Bronchial epithelial cell (primary cell): ENCODE measurements around the gene ARHGAP36. TPM values are rescaled to one million over a fixed set of nuclear protein-coding genes. Genes with fewer than 3 reads are reported as not detected.

Source experiments
- DNase-seq: peaks from one replicate; pipeline ENCODE4 v3.0.0-alpha.2; 2010; ENCODE audit warnings: low read depth
- FAIRE-seq: peaks from 2 replicates; lab custom pipeline; 2011; peaks lifted over from hg19 to GRCh38; lab: Jason Lieb, UNC
- H3K27me3 ChIP-seq: 2 replicates; pipeline ENCODE4 v1.5.1; 2011; ENCODE audit warnings: low read length; ENCODE audit not compliant: control insufficient read depth, insufficient read depth
- H3K36me3 ChIP-seq: 2 replicates; pipeline ENCODE4 v1.5.1; 2011; ENCODE audit warnings: low read length; ENCODE audit not compliant: control insufficient read depth, insufficient read depth
- H3K4me3 ChIP-seq: 2 replicates; pipeline ENCODE4 v1.5.1; 2011; ENCODE audit warnings: mild to moderate bottlenecking, low read depth, low read length, control low read depth
- total RNA-seq: library from RNA; depleted of rRNA; stranded (reverse); fragments of >200 nt; gene quantifications from 2 replicates; pipeline ENCODE4 v1.2.1, GENCODE V29; 2014
- TF ChIP-seq, protein P1 (sequence below): IDR thresholded peaks from 2 replicates; pipeline ENCODE4 v1.5.1; 2011; ENCODE audit warnings: mild to moderate bottlenecking, moderate library complexity, low read length, control low read depth, inconsistent platforms; ENCODE audit not compliant: insufficient read depth, severe bottlenecking

ARHGAP36 gene, protein sequence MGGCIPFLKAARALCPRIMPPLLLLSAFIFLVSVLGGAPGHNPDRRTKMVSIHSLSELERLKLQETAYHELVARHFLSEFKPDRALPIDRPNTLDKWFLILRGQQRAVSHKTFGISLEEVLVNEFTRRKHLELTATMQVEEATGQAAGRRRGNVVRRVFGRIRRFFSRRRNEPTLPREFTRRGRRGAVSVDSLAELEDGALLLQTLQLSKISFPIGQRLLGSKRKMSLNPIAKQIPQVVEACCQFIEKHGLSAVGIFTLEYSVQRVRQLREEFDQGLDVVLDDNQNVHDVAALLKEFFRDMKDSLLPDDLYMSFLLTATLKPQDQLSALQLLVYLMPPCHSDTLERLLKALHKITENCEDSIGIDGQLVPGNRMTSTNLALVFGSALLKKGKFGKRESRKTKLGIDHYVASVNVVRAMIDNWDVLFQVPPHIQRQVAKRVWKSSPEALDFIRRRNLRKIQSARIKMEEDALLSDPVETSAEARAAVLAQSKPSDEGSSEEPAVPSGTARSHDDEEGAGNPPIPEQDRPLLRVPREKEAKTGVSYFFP
- total RNA-seq = not detected in 2 replicates

DNA sequence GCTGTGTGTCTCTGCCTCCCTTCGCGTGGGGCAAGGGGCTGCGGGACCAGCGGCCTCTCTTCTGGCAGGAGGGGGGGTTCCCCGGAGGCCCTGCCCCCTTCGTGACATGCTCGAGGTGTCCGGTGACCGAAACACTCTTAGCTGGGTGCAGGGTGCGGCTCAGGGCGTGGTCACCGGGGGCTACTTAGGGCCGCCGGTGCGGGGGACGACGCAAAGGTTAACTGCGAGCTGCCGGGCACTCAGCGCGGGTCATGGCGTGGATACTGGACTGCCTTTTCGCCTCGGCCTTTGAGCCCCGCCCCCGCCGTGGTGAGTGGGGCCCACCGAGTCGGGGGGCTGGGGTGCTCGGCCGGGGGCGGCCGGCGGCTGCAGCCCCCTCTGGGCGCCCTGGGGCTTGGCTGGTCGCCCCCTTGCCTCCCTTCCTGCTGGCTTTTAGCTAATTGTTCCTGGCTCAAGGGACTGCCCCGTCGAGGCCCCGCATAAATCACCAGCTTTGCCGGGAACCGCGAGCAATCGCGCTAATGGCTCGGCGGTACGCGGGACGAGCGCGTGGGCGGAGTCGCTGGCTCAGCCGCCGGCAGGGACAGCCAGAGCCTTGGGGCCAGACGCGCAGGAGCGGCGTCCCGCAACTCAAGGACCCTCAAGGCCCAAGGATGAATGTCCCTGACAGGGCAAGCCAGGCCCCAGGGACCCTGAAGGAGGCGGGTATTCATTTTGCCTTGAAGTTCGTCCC, at the start of gene ARHGAP36:
Gene ARHGAP36 (plus strand): TSS at position 211 of the 733 bp plus-strand sequence. CDS start 23,320 bp downstream, outside the sequence.
- Histone ChIP-seq H3K36me3 (no peaks in the 10 kb centered on the region), H3K27me3 (peaks cover 1% of the 10 kb centered on the region)
- DNase-seq = no peak

DNA sequence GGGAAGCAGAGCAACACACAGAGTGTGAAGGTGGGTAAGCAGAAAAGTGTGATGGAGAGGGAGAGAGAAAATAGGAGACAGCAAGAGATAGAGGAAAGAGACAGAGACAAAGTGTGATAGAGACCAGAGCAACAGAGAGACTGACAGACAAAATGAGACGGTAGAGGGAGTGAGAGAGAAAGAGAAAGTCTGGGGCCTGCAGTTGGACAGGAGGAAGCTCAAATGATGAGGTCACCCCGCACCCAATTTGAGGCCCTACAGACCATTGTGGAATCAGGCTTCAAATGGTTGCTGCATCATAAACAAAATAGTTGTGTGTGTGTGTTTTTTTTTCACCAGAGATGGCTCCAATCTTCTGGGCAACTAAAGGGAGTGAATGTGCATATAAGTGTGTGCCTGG, 48.0 kb upstream of the ARHGAP36 start:
- FAIRE-seq (no peak), DNase-seq (no peak)
- Histone ChIP-seq H3K36me3 (no peaks in the 10 kb centered on the region), H3K4me3 (no peak overlapping the region), H3K27me3 (no peaks in the 10 kb centered on the region)
- TF ChIP-seq, protein P1, sequence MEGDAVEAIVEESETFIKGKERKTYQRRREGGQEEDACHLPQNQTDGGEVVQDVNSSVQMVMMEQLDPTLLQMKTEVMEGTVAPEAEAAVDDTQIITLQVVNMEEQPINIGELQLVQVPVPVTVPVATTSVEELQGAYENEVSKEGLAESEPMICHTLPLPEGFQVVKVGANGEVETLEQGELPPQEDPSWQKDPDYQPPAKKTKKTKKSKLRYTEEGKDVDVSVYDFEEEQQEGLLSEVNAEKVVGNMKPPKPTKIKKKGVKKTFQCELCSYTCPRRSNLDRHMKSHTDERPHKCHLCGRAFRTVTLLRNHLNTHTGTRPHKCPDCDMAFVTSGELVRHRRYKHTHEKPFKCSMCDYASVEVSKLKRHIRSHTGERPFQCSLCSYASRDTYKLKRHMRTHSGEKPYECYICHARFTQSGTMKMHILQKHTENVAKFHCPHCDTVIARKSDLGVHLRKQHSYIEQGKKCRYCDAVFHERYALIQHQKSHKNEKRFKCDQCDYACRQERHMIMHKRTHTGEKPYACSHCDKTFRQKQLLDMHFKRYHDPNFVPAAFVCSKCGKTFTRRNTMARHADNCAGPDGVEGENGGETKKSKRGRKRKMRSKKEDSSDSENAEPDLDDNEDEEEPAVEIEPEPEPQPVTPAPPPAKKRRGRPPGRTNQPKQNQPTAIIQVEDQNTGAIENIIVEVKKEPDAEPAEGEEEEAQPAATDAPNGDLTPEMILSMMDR = no peak

More for the DNA sequence above, at the start of gene ARHGAP36:
- TF ChIP-seq, protein P1 = no peak
- no peak within 1 kb of the TSS for H3K4me3 ChIP-seq
- no peak for FAIRE-seq

DNA sequence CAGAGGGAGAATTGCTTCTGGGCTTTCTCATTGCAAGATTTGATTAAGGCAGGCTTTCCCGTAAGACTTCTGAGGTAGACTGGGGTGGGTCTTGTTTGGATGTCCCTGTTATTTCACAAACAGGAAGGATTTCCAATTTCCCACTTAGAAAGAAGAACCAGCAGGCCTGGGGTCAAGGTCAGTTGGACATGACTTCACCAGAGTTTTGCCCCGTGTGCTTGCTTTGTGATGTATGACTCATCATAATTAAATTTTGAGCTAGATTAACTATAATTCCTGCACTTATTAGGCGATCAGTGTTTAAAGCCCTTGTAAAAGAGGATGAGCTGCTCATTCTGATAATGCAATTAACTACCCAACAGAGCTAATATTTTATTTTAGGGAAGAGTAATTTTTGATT, 32.8 kb upstream of the ARHGAP36 start:
- no peaks in the 10 kb centered on the region for H3K36me3 ChIP-seq
- H3K27me3 ChIP-seq = no peaks in the 10 kb centered on the region
- DNase-seq (no peak), FAIRE-seq (no peak)
- no peak overlapping the region for H3K4me3 ChIP-seq
- TF ChIP-seq, protein P1 = no peak

DNA sequence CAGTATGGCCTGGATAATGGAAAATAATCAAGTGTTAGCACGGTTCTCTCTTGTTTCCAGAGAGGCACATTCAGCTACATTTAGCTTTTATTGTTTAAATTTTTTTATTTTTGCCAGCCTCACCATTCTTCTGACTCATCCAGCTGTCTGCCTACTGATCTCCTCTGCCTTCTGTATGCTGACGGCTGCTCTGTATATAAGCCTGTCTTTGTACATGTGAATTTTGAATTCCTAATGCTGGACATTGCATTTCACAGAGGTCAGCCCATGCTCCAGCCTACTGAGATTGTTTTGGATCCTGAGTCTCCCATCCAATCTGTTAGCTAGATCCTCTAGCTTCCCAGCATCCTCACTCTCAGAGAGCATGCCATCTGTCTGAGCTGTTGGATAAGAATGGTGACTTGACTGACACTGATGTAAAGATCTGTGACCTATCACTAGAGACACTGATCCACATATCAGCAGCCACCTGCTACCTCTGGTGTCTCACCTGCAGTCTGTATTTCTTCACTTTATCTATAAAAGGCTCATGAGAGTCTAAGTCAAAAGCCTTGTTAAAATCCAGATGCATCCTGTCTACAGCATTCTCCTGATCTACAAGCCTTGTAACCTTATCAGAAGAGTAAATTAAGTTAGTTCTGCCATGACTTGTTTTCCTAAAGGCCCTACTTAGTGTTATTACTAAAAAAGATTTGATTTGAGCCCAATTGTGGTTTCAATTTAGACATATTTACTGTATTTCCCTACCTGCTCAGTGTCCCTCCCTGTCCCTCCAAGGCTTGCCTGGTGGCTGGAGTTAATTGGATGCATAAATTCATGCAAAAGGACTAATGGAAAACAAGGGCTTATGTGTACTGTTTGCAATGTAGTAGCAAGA, 25.6 kb upstream of the ARHGAP36 start:
- DNase-seq (no peak), FAIRE-seq (no peak)
- TF ChIP-seq, protein P1 = no peak
- Histone ChIP-seq H3K27me3 (no peaks in the 10 kb centered on the region), H3K4me3 (no peak overlapping the region), H3K36me3 (no peaks in the 10 kb centered on the region)

DNA sequence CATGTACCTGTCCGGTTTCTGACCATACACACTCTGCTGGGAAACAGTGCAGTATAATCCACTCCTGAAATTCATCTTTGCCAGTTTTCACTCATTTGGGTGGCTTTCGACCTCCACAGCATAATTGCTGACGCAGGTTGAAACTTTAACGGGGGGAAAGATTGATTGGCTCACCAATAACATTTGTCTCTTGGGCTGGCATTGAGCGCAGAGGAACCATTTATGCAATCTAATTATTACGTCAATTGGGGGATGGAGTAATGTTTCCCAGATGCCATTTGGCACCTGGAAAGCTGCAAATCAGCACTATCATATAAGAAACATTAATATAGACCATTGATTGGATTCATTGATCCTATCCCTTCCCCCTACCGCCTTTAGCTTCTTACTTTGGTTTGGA, 24.1 kb upstream of the ARHGAP36 start:
- no peak for FAIRE-seq
- DNase-seq = no peak
- TF ChIP-seq, protein P1 = no peak

More for the DNA sequence above, 24.1 kb upstream of the ARHGAP36 start:
- Histone ChIP-seq H3K27me3 (no peaks in the 10 kb centered on the region), H3K36me3 (no peaks in the 10 kb centered on the region), H3K4me3 (no peak overlapping the region)
